NCI-H2196 treated with DMSO at 0.1 percent for 48 hours (cell line): Measurements from ENCODE around the gene TMEM120B.
"Not testable (repeated sequence)": the region's sequence is repeated elsewhere in the genome, so short reads cannot be mapped to it uniquely, and the experiment has no call there.

Experiments used
- DNase-seq: peaks from one replicate; lab custom pipeline; 2025; ENCODE audit not compliant: unreplicated experiment; lab: John Stamatoyannopoulos, UW

Gene TMEM120B

DNA sequence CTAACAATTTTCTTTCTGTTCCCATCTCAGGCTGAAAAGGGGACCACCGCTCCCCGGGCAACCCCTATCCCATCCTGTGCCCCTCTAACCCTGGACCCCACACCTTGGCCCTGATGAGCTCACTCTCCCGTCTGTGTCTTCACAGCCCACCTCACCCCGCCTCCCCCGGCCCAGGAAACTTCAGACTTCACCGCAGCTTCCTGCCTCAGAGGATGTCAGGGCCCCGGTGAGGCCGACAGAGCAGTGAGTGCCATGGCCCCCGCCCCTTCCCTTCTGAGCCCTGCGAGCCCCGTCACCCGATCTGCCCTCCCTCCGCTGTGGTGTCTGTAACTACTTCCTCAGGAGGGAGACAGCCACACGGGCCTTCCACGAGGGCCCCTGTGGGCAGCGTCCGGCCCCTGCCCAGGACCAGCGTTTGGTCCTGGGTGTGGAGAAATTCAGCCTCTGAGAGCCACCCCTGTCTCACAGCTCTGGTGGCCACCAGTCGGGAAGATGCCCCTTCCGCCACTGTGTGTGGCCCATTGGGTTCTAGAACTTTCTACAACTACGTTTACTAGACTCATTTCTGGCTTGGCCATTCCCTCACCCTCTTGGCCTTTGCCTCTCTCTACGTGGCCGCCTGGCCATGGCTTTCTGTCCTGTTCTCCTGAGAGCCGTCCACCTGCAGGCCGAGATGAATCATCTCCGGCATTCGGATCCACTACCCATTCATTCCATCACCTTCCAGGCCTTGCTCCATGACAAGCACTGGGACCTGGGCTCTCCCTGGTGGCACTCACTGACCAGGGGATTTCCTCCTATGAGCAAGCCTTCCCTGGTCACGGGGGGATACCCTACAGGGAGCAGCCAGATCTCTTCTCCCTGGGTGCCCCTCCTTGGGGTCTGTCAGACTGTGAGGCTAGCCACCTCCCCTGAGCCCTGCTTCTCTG, 77.5 kb downstream of the TMEM120B start:
- no peak for DNase-seq

GRCh38 chr12:121790785-121791184, 78.2 kb downstream of the TMEM120B start:
- DNase-seq: not testable (repeated sequence)

DNA sequence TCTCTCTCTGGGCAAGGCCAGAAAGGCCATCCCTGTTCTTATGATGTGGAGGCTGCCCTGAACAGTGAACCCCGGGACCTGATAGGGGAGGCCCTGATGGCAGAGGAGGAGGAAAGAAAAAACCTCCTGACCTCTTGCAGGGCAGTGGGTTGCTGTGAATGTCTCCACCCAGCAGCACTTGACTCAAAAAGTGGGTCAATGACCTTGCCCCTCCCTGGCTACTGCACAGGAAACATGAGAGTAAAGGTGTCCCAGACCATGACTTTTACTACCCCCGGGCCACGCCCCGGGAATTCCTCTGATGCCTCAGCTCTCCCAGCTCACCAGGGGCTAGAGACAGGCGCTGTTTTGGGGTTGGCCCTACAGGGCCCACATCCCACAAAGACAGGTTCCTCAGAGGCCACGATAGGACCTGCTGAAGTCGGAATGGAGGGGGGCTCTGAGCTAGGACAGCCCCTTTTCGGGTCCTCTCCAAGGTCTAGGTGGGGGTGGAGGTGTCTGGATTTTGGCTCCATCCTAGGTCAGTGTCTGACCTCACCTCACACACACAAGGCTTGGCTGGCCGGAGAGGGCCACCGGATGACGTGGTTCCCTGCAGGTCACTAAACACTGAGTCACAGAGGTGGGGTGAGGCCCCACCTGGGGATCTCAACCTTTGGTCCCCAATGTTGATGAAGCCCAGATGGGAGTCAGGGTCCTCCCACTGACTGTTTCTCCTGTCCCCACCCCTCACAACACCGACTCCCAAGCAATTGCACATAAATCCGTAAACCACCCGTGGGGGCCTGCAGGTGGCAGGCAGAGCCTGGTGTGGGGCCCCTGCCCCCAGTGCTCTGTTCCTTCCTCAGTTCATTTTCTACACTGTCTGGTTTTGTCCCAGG, 79.4 kb downstream of the TMEM120B start:
- DNase-seq: no peak

DNA sequence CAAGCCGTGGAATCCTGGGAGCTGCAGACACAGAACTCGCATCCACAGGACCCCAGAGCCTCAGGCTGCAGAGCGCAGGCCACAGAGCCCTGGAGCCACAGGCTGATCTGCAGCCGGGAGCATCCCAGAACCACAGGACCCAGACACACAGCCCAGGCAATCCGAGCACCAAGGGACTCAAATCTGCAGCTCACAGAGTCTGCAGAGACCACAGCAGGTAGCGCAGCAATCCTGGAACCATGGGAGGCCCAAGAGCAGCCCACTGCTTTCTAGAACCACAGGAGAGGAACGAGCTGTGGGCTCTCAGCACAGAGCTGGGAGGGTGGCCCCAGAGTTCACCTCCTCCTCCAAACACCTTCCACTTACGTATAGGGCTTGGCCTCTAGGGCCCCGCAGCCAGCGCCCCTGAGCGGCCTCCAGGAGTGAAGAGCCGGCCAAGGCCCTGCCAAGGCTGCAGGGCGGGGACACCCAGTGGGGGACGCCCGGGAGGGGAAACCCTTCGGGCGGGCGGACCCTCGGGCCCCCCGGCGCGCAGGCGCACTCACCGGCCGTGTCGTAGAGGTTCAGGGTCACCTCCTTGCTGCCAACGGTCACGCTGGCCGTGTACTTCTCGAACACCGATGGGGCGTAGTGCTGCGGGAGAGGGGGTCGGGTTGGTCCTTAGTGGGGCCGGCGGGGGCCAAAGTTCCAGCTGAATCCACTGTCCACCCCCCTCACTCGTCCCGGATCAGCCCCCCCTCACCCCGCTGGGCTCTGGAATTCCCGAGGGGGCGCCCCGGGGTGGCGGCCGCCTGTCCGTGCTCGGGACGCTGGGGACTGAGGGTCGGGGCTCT, 80.3 kb downstream of the TMEM120B start:
- no peak for DNase-seq

DNA sequence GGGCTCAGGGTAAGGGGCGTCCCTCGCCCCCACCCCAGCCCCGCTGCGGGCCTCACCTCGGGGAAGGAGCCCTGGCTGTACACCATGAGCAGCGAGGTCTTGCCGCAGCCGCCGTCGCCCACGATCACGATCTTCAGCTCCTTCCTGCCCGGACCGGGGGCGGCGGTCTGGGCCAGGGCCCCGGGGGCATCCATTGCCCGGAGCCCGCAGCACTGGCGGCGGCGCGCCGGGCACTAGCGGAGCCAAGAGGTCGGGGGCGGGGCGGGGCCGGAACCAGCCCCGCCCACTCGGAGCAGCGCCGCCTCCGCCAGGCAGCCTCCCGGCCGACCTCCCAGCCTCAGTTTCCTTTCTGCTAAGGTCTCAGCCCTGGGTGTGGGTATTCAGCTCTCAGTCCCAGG, 80.9 kb downstream of the TMEM120B start, which contains the start of gene RHOF:
Gene RHOF, minus strand, starts transcription at position 249 of the 398 bp plus-strand sequence. Its CDS starts 55 bp downstream, at position 194.
- no peak for DNase-seq

DNA sequence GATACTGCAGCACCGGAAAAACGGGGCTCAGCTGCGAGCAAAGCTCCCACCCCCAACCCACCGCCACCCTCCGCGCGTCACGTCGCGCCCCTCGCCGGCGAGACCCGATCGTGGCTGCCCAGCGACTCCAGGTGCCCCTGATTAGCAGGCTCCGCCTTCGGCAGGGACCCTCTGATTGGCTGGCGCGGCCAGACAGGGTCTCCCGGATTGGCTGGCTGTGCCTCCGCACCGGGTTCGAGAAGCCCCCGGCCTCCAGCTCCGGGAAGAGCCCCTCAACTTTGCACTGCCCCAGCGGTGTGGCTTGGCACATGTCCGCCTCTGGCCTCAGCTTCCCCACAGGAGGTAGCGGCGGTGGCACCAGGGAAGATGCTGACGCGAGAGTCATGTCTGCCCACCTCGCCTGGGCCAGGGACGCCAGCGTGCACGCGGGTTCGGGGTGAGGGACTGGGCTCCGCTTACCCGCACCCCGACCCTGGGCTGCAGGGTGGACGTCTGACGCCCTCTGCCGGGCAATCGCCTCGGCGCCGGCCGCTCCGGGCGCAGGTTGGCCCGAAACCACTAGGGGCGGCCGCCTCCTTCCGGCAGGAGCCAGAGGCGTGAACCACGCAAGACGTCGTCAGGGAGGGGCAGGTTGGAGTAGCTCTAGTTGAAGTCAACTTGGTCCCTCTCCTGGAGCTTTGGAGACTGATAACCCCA, 81.4 kb downstream of the TMEM120B start:
- DNase-seq: peak; percentile 72

- no peak for DNase-seq
These were observed 82.0 kb downstream of the TMEM120B start for GRCh38 chr12:121794534-121795033.

- peak; percentile 52 for DNase-seq
These were observed 82.7 kb downstream of the TMEM120B start for GRCh38 chr12:121795034-121795968.

DNA sequence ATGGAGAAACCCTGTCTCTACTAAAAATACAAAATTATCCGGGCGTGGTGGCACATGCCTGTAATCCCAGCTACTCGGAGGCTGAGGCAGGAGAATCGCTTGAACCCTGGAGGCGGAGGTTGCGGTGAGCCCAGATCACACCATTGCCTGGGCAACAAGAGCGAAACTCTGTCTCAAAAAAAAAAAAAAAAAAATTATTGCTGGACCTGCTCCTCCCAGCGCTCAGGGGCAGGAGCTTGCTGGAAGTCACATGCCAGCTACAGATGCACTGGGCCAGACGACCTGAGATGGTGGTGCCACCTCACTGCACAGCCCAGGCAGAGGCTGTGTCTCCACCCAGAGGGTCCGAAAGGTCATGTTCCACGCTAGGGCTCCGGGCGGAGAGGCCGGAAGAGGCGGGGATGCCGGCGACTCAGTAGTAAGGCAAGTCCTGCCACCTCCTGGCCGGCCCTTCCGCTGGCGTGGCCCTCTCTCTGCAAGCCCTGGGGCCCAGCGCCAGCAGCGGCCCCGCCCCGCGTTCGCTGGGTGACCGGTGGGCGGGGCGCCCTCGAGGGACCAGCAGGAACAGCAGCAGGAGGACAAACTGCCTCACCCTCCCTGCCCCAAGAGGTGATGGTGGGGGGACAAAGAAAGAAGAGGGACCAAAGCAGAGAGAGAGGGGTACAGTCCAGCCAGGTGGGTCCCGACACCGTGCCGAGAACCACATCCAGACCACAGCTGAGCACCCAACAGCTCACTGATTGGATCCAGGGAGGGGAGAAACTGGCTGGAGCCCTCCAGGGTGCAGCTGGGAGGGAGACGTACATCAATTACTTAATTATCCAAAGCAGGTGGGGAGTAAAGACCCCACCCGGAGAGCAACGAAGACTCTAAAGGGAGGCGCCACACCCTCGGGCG, 84.6 kb downstream of the TMEM120B start:
- DNase-seq: peak; percentile 96

GRCh38 chr12:121797937-121798786, 85.6 kb downstream of the TMEM120B start:
- peak; percentile 90 for DNase-seq

GRCh38 chr12:121798787-121799155, 86.2 kb downstream of the TMEM120B start:
- no peak for DNase-seq

GRCh38 chr12:121799156-121799841, 86.7 kb downstream of the TMEM120B start:
- DNase-seq: peak; percentile 71

DNA sequence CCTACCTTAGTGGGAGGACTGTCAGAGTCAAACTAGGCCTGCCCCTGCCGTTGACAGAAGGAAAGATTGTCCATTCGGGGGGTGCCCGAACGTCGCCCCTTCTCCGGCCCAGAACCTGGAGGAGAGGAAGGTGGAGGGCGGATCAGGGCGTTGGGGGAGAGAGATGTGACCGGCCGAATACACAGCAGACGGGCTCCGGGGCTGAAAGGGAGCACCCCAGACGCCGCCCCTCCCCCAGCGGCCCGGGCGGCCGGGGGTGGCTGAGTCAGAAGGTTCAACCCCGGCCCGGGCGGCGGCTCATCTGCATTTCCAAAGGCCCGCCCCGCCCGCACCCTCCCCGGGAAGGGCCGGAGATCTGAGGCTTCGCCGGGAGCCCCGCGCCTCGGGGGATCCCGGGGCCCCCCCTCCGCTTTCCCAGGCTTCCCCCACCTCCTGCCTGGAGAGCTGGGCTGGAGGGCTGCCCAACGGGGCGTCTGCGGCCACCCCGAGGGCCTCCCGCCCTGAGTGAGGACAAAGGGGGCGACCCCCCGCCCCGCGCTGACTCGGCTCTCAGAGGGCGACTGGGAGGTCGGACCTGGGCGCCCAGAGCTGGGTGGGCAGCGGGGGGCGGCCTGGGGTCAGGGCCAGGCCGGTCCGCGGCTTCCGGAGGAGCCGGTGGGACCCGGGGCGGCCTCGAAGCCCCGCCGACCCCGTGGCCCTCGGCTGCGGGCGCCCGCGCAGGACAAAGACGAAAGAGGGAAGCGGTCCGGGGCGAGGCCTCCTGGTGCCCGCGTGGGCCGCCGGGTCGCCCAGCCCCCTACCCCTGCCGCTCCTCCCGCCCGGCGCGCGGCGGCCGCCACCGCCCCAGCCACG, 87.5 kb downstream of the TMEM120B start:
- DNase-seq: peak; percentile 65

GRCh38 chr12:121800694-121801594, 88.4 kb downstream of the TMEM120B start:
- DNase-seq: no peak
